HepG2 (cell line): ENCODE data around the gene SYCE1.

Source experiments
- CC2D1A ChIP-seq: sonication (generic); formaldehyde crosslinking; IDR thresholded peaks from 2 replicates; pipeline ENCODE4 v1.8.1; 2023; ENCODE audit warnings: mild to moderate bottlenecking, missing genetic modification reagents
- CHD2 ChIP-seq: IDR thresholded peaks from 2 replicates; pipeline ENCODE4 v1.6.1; 2011; ENCODE audit warnings: low read depth, low read length, improper control_type of control experiment
- HMG20B ChIP-seq: conservative IDR thresholded peaks from 2 replicates; pipeline ENCODE4 v1.6.1; 2016; ENCODE audit warnings: missing genetic modification reagents, missing compliant biosample characterization
- NR3C1 ChIP-seq: sonication (generic); formaldehyde crosslinking; IDR thresholded peaks from 2 replicates; pipeline ENCODE4 v1.4.0; 2020; ENCODE audit warnings: missing genetic modification reagents
- PRPF4 ChIP-seq: fragments of 200-400 bp; formaldehyde crosslinking; IDR thresholded peaks from 2 replicates; pipeline ENCODE4 v1.6.1; 2016; ENCODE audit warnings: low read length, low read depth; ENCODE audit not compliant: poor library complexity, severe bottlenecking
- TF ChIP-seq, protein P1 (sequence below): sonication (generic); formaldehyde crosslinking; IDR thresholded peaks from 2 replicates; pipeline ENCODE4 v1.5.1; 2020; ENCODE audit warnings: mild to moderate bottlenecking, missing genetic modification reagents, moderate library complexity
- TF ChIP-seq, protein P2 (sequence below): sonication (generic); formaldehyde crosslinking; conservative IDR thresholded peaks from 2 replicates; pipeline ENCODE4 v1.4.0; 2020; ENCODE audit warnings: missing genetic modification reagents

DNA sequence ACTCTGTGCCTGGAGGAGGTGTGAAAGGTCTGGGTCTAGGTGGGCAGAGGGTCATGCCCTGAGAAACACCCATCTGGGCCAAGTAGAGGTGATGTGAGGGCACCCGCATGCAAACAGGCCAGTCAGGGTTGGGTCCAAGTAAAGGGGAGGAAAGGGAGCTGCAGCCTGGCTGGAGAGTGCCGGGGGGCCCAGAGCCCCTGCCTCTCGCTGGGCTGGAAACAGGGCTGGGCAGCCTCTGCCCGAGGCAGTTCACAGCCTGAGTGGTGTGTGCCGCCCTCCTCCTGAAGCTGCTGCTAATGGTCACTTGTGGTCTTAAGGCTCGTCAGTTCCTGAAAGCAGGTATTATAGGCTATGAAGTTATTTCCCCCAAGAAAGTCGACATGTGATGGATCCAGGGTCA lies 31.0 kb downstream of the SYCE1 start:
- TF ChIP-seq, protein P1, sequence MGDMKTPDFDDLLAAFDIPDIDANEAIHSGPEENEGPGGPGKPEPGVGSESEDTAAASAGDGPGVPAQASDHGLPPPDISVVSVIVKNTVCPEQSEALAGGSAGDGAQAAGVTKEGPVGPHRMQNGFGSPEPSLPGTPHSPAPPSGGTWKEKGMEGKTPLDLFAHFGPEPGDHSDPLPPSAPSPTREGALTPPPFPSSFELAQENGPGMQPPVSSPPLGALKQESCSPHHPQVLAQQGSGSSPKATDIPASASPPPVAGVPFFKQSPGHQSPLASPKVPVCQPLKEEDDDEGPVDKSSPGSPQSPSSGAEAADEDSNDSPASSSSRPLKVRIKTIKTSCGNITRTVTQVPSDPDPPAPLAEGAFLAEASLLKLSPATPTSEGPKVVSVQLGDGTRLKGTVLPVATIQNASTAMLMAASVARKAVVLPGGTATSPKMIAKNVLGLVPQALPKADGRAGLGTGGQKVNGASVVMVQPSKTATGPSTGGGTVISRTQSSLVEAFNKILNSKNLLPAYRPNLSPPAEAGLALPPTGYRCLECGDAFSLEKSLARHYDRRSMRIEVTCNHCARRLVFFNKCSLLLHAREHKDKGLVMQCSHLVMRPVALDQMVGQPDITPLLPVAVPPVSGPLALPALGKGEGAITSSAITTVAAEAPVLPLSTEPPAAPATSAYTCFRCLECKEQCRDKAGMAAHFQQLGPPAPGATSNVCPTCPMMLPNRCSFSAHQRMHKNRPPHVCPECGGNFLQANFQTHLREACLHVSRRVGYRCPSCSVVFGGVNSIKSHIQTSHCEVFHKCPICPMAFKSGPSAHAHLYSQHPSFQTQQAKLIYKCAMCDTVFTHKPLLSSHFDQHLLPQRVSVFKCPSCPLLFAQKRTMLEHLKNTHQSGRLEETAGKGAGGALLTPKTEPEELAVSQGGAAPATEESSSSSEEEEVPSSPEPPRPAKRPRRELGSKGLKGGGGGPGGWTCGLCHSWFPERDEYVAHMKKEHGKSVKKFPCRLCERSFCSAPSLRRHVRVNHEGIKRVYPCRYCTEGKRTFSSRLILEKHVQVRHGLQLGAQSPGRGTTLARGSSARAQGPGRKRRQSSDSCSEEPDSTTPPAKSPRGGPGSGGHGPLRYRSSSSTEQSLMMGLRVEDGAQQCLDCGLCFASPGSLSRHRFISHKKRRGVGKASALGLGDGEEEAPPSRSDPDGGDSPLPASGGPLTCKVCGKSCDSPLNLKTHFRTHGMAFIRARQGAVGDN (CRISPR knock-in tag): no peak
- TF ChIP-seq, protein P2, sequence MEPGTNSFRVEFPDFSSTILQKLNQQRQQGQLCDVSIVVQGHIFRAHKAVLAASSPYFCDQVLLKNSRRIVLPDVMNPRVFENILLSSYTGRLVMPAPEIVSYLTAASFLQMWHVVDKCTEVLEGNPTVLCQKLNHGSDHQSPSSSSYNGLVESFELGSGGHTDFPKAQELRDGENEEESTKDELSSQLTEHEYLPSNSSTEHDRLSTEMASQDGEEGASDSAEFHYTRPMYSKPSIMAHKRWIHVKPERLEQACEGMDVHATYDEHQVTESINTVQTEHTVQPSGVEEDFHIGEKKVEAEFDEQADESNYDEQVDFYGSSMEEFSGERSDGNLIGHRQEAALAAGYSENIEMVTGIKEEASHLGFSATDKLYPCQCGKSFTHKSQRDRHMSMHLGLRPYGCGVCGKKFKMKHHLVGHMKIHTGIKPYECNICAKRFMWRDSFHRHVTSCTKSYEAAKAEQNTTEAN (CRISPR knock-in tag): no peak
- no peak for TF ChIP-seq CHD2
- TF ChIP-seq NR3C1 (CRISPR knock-in tag): no peak
- no peak for TF ChIP-seq CC2D1A (CRISPR knock-in tag)
- no peak for TF ChIP-seq PRPF4
- no peak for TF ChIP-seq HMG20B (CRISPR knock-in tag)
